GM21423 (cell line): ENCODE data around the gene GRK3.

Experiments
- ATAC-seq: cut with Tn5 transposase; IDR thresholded peaks from one replicate; pipeline ENCODE4 v1.9.1; 2021; ENCODE audit warnings: mild to moderate bottlenecking, moderate library complexity; ENCODE audit not compliant: unreplicated experiment

GRK3 gene

GRCh38 chr22:25777870-25778269 is 213.4 kb downstream of the GRK3 start:
- no peak for ATAC-seq
